ENCODE measurements around the gene MXD1. TPM values are rescaled to one million over a fixed set of nuclear protein-coding genes. Genes with fewer than 3 reads are reported as not detected.

Gene MXD1
- total RNA-seq, 4 donors from 2014 or later: 11.7 to 154 (median 113) TPM

DNA sequence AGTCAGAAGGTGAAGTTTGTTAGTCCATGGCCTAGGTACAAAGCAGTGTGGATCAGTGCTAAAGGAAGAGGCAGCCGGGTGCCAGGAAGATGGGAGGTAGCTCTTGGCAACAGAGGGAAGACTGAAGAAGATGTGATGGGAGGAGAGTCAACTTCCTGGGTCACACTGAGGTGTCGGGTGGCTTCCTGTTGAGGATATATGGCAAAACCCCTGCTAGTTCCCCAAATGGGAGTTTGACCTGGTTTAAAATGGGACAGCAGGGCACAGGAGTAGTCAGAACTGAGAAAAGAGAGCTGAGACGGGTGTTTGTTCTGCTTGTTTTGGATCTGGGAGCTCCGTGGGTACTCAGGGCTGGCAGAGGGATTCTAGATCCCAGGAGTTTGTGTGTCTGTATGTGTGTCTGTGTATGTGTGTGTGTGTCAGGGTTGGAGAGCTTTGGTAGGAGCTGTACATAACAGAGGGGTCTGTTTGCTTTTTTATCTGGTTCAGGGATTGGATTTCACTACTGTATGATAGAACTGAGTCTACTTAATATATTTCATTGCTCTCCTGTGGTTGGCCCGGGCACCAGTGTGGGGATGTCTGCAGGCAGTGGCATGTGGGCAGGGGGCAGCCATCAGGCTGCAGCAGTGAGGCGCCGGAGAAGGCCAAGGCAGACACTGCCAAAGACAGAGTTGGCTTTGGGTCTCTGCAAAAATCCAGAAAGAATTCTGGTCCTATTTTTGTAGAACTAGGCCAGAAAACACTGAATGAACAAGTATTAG lies 17.1 kb downstream of the MXD1 start:
- intact Hi-C loops (cut with DNase I; ENCODE audit: low total_unique reads): no loop called here
- Histone ChIP-seq H3K36me3 (peaks cover 0 to 24% (median 9%) of the 10 kb centered on the region in 4 donors), H3K27ac (peak overlapping the region in 2 of 4 donors; percentile 0 to 12), H3K27me3 (no peaks in the 10 kb centered on the region), H3K9me3 (no peaks in the 10 kb centered on the region), H3K4me3 (no peak overlapping the region), H3K4me1 (peaks cover 0 to 19% (median 10%) of the 10 kb centered on the region in 4 donors)
- no peak for TF ChIP-seq EP300 (IDR thresholded peaks at IDR 0.05; ENCODE audit: low read depth)
- TF ChIP-seq, protein P1, sequence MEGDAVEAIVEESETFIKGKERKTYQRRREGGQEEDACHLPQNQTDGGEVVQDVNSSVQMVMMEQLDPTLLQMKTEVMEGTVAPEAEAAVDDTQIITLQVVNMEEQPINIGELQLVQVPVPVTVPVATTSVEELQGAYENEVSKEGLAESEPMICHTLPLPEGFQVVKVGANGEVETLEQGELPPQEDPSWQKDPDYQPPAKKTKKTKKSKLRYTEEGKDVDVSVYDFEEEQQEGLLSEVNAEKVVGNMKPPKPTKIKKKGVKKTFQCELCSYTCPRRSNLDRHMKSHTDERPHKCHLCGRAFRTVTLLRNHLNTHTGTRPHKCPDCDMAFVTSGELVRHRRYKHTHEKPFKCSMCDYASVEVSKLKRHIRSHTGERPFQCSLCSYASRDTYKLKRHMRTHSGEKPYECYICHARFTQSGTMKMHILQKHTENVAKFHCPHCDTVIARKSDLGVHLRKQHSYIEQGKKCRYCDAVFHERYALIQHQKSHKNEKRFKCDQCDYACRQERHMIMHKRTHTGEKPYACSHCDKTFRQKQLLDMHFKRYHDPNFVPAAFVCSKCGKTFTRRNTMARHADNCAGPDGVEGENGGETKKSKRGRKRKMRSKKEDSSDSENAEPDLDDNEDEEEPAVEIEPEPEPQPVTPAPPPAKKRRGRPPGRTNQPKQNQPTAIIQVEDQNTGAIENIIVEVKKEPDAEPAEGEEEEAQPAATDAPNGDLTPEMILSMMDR (IDR thresholded peaks at IDR 0.05): no peak
- no peak for TF ChIP-seq POLR2A (IDR thresholded peaks at IDR 0.05)
- no peak for TF ChIP-seq POLR2AphosphoS5 (IDR thresholded peaks at IDR 0.05)
- no peak for DNase-seq
- in situ Hi-C loops (cut with MboI; ENCODE audit: low pct_ligation_motif_present in 1 of 4, low pct_unique_long_range_greater_than_20kb in 1 of 4, low sequenced_read_pairs in 3 of 4): loop anchor here in 1 of 4 donors (25.0 kb wide), 1 partner anchor 130 kb away; no protein-coding TSS in a partner anchor
- 90 to 93% methylated on average over 5 to 7 of the region's 7 CpGs for WGBS, 2 donors (ENCODE audit: low coverage in 1 of 2)

DNA sequence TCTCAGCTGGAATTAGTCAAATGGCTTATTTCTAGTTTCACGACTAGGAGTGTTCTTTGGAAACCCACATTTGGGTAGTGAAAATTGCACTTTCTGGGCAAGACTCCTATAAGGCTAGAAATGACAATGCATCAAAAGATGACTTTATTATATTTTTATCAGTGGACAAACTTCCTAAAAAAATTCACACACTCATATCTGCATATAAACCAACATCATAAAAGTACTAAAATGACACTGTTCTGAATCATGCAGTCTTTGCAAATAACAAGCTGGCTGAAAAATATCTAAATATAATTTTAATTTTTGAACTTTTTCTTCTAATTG lies 17.6 kb downstream of the MXD1 start:
- Histone ChIP-seq H3K9me3 (no peaks in the 10 kb centered on the region), H3K27ac (peak overlapping the region in 1 of 4 donors; percentile 12), H3K4me3 (no peak overlapping the region), H3K36me3 (peaks cover 0 to 25% (median 12%) of the 10 kb centered on the region in 4 donors), H3K27me3 (no peaks in the 10 kb centered on the region), H3K4me1 (peaks cover 0 to 19% (median 10%) of the 10 kb centered on the region in 4 donors)
- no peak for DNase-seq
- intact Hi-C loops (cut with DNase I; ENCODE audit: low total_unique reads): no loop called here
- in situ Hi-C loops (cut with MboI; ENCODE audit: low pct_ligation_motif_present in 1 of 4, low pct_unique_long_range_greater_than_20kb in 1 of 4, low sequenced_read_pairs in 3 of 4): loop anchor here in 1 of 4 donors (25.0 kb wide), 1 partner anchor 130 kb away; no protein-coding TSS in a partner anchor
- TF ChIP-seq POLR2AphosphoS5 (IDR thresholded peaks at IDR 0.05): no peak
- TF ChIP-seq POLR2A (IDR thresholded peaks at IDR 0.05): no peak
- TF ChIP-seq EP300 (IDR thresholded peaks at IDR 0.05; ENCODE audit: low read depth): no peak
- TF ChIP-seq, protein P1 (IDR thresholded peaks at IDR 0.05): no peak
- WGBS, 2 donors (ENCODE audit: low coverage in 1 of 2): 63 to 64% methylated on average over 1 of the region's 1 CpG

DNA sequence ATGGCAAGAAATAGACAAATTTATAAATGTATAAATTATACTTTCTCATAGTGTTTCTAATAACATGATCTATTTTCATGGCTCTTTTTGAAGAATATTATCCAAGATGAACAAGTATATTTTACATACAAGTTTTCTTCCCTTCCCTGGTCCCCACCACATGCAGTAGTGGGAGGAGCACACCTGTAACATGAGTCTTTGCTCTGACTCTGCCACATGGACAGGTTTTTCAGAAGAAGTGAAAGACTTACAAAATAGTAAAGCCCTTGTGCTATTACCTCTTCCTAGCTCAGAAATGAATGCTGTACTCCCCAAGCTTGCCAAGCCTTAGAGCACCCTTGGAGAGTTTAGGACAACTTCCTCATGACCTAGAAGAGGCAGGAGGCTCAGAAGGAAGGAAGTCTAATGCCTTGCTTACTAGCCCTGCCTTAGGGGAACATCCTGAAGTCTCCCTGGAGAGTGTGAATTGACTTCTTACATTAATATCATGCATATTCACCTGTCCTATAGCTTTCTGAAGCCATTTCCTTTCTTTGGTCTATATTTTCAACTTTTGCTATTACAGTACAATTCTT lies 18.4 kb downstream of the MXD1 start:
- intact Hi-C loops (cut with DNase I; ENCODE audit: low total_unique reads) (no loop called here), in situ Hi-C loops (cut with MboI; ENCODE audit: low pct_ligation_motif_present in 1 of 4, low pct_unique_long_range_greater_than_20kb in 1 of 4, low sequenced_read_pairs in 3 of 4) (loop anchor here in 1 of 4 donors (25.0 kb wide), 1 partner anchor 129 kb away; no protein-coding TSS in a partner anchor)
- H3K9me3 ChIP-seq: no peaks in the 10 kb centered on the region
- peaks cover 0 to 19% (median 10%) of the 10 kb centered on the region in 4 donors for H3K4me1 ChIP-seq
- TF ChIP-seq, protein P1 (IDR thresholded peaks at IDR 0.05): no peak
- no peak for TF ChIP-seq EP300 (IDR thresholded peaks at IDR 0.05; ENCODE audit: low read depth)
- no peak for TF ChIP-seq POLR2A (IDR thresholded peaks at IDR 0.05)
- no peak for TF ChIP-seq POLR2AphosphoS5 (IDR thresholded peaks at IDR 0.05)
- H3K27ac ChIP-seq: peak overlapping the region; percentile 23 to 52 (median 34)
- no peaks in the 10 kb centered on the region for H3K27me3 ChIP-seq
- H3K4me3 ChIP-seq: no peak overlapping the region
- no peak for DNase-seq
- peaks cover 0 to 33% (median 14%) of the 10 kb centered on the region in 4 donors for H3K36me3 ChIP-seq

DNA sequence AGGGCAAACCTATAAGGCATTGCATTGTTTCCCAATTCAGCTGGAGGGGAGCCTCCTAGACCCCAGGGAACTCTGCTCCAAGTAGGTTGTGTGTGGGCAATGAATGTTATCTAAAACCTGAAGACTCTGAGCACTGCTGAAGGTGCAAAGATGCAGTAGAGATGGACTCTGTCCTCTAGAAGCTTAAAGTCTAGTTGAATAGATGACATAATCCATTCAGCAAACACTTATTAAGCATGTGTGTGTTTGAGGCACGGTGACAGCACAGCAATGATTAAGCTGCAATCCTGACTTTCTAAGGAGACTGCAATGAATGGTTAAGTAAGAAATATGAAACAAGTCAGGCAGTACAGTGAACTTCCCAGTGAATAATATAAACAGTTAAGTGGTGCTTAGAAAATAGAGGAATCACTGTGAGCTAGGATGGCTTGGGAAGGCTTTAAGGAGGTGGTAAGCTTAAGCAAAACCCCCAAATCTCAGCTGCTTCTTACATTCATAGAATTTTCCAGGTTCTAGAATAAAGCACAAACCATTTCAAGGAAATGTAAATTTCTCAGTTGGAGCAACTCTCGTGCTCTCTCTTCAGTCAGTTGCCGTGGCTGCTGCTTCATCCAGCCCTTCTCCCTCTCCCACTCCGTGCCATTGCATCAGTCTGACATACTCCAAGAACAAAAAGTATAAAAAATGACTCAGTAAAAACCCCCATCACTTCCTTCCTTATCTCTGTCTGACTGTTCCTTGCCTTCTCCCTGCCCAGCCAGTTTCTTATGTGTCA lies 19.1 kb downstream of the MXD1 start:
- in situ Hi-C loops (cut with MboI; ENCODE audit: low pct_ligation_motif_present in 1 of 4, low pct_unique_long_range_greater_than_20kb in 1 of 4, low sequenced_read_pairs in 3 of 4) (loop anchor here in 1 of 4 donors (25.0 kb wide), 1 partner anchor 128 kb away; no protein-coding TSS in a partner anchor), intact Hi-C loops (cut with DNase I; ENCODE audit: low total_unique reads) (no loop called here)
- TF ChIP-seq, protein P1 (IDR thresholded peaks at IDR 0.05): no peak
- peak in 1 of 3 donors; percentile 10 for TF ChIP-seq POLR2AphosphoS5 (IDR thresholded peaks at IDR 0.05)
- peaks cover 0 to 40% (median 18%) of the 10 kb centered on the region in 4 donors for H3K36me3 ChIP-seq
- peak overlapping the region; percentile 23 to 52 (median 34) for H3K27ac ChIP-seq
- no peak overlapping the region for H3K4me3 ChIP-seq
- 49 to 68% methylated on average over 3 to 4 of the region's 4 CpGs for WGBS, 2 donors (ENCODE audit: low coverage in 1 of 2)
- no peak for DNase-seq
- no peaks in the 10 kb centered on the region for H3K9me3 ChIP-seq
- H3K27me3 ChIP-seq: no peaks in the 10 kb centered on the region
- peaks cover 0 to 19% (median 10%) of the 10 kb centered on the region in 4 donors for H3K4me1 ChIP-seq
